Stimulated activated CD4-positive, alpha-beta T cell treated with anti-CD3 and anti-CD28 coated beads, Interleukin-15, amount 100 ng/mL, for 1 hour (primary cell): ENCODE results near the gene GMPR.
A peak's percentile ranks its signal among the peaks of the same experiment; 100 is the strongest.

Source experiments
- DNase-seq, 2 donors: peaks; one replicate each; pipeline ENCODE4 v3.0.0-alpha.2; 2020; ENCODE audit warnings: low read depth in 1 of 2, low spot score in 1 of 2

GMPR gene

GRCh38 chr6:16324606-16325225 lies 86.3 kb downstream of the GMPR start:
- no peak for DNase-seq

GRCh38 chr6:16326531-16326930 lies 88.1 kb downstream of the GMPR start:
- no peak for DNase-seq

- no peak for DNase-seq
Observed at GRCh38 chr6:16326971-16327776, 88.8 kb downstream of the GMPR start.

- no peak for DNase-seq
Observed at GRCh38 chr6:16327777-16328325, 89.5 kb downstream of the GMPR start.

GRCh38 chr6:16329233-16329632 lies 90.8 kb downstream of the GMPR start:
- no peak for DNase-seq

- peak; percentile 23 to 45 for DNase-seq
Observed at GRCh38 chr6:16331384-16332174, 93.2 kb downstream of the GMPR start.

GRCh38 chr6:16332175-16332542 lies 93.8 kb downstream of the GMPR start:
- peak; percentile 64 to 66 for DNase-seq

- no peak for DNase-seq
Observed at GRCh38 chr6:16333580-16333979, 95.2 kb downstream of the GMPR start.

GRCh38 chr6:16334671-16335070 lies 96.3 kb downstream of the GMPR start:
- no peak for DNase-seq

GRCh38 chr6:16335176-16335575 lies 96.8 kb downstream of the GMPR start:
- no peak for DNase-seq

- no peak for DNase-seq
Observed at GRCh38 chr6:16336056-16336818, 97.8 kb downstream of the GMPR start.

GRCh38 chr6:16336911-16337294 lies 98.5 kb downstream of the GMPR start:
- no peak for DNase-seq

- no peak for DNase-seq
Observed at GRCh38 chr6:16337295-16337975, 99.0 kb downstream of the GMPR start.

GRCh38 chr6:16338577-16339264 lies 100.3 kb downstream of the GMPR start:
- no peak for DNase-seq

GRCh38 chr6:16339265-16339587 lies 100.8 kb downstream of the GMPR start:
- no peak for DNase-seq

GRCh38 chr6:16343593-16343992 lies 105.2 kb downstream of the GMPR start:
- DNase-seq = no peak

- DNase-seq = no peak
Observed at GRCh38 chr6:16344756-16345155, 106.4 kb downstream of the GMPR start.
